Smooth muscle cell (in vitro differentiated cells): ENCODE measurements around the gene EEIG1. TPM values are rescaled to one million over a fixed set of nuclear protein-coding genes. Genes with fewer than 3 reads are reported as not detected.

Experiments
- DNase-seq: peaks from one replicate; lab custom pipeline; 2025; ENCODE audit not compliant: unreplicated experiment; lab: John Stamatoyannopoulos, UW
- H2AFZ ChIP-seq: fragments of 200-600 bp; sonication (generic); 2 replicates; pipeline ENCODE4 v1.6.0; 2016; ENCODE audit warnings: antibody characterized with exemption, low read depth, mild to moderate bottlenecking
- H3F3A ChIP-seq: fragments of 200-600 bp; sonication (generic); 2 replicates; pipeline ENCODE4 v1.6.0; 2017; ENCODE audit warnings: antibody characterized with exemption, low read depth
- H3K27ac ChIP-seq: fragments of 200-600 bp; sonication (generic); 2 replicates; pipeline ENCODE4 v1.5.1; 2016; ENCODE audit warnings: low read depth, mild to moderate bottlenecking
- H3K27me3 ChIP-seq: fragments of 200-600 bp; sonication (generic); 2 replicates; pipeline ENCODE4 v1.6.1; 2016; ENCODE audit warnings: low read depth, mild to moderate bottlenecking
- H3K36me3 ChIP-seq: fragments of 200-600 bp; sonication (generic); 2 replicates; pipeline ENCODE4 v1.5.1; 2016; ENCODE audit warnings: low read depth
- H3K4me1 ChIP-seq: fragments of 200-600 bp; sonication (generic); 2 replicates; pipeline ENCODE4 v1.5.1; 2016; ENCODE audit warnings: low read depth
- H3K4me2 ChIP-seq: fragments of 200-600 bp; sonication (generic); 2 replicates; pipeline ENCODE4 v1.6.0; 2016; ENCODE audit warnings: mild to moderate bottlenecking
- H3K4me3 ChIP-seq: fragments of 200-600 bp; sonication (generic); 2 replicates; pipeline ENCODE4 v1.5.1; 2016; ENCODE audit warnings: mild to moderate bottlenecking
- H3K79me2 ChIP-seq: fragments of 200-600 bp; sonication (generic); 2 replicates; pipeline ENCODE4 v1.6.0; 2016; ENCODE audit warnings: low read depth, mild to moderate bottlenecking
- H3K9ac ChIP-seq: fragments of 200-600 bp; sonication (generic); 2 replicates; pipeline ENCODE4 v1.6.0; 2016; ENCODE audit warnings: low read depth
- H3K9me3 ChIP-seq: fragments of 200-600 bp; sonication (generic); replicated peaks from 2 replicates; pipeline ENCODE4 v1.5.1; 2016; ENCODE audit warnings: low read depth
- H4K20me1 ChIP-seq: fragments of 200-600 bp; sonication (generic); 2 replicates; pipeline ENCODE4 v1.6.0; 2016; ENCODE audit warnings: low read depth
- CTCF ChIP-seq: fragments of 200-600 bp; sonication (generic); IDR thresholded peaks from 2 replicates; pipeline ENCODE4 v1.5.1; 2017; ENCODE audit warnings: borderline replicate concordance, mild to moderate bottlenecking, antibody characterized with exemption; ENCODE audit not compliant: insufficient read depth, poor library complexity, severe bottlenecking
- WGBS: methylation state at CpG from one replicate; pipeline ENCODE4 v1.1.7; 2016; ENCODE audit warnings: low lambda C conversion rate; 5-methylcytosine and 5-hydroxymethylcytosine counted together
- polyA plus RNA-seq: library from polyadenylated mRNA; unstranded; fragments of >200 nt; fragmentation: Nextera tagmentation; extraction: Ambion mirVana; gene quantifications from 2 replicates; pipeline ENCODE4 v1.2.1, GENCODE V29; 2016
- total RNA-seq: library from RNA; depleted of rRNA; stranded (reverse); fragments of >200 nt; gene quantifications from 2 replicates; pipeline ENCODE4 v1.2.3, GENCODE V29; 2014

The EEIG1 gene
- total and polyA plus RNA-seq, 2 experiments from 2014 or later, result 9.2 to 18.1 TPM

DNA sequence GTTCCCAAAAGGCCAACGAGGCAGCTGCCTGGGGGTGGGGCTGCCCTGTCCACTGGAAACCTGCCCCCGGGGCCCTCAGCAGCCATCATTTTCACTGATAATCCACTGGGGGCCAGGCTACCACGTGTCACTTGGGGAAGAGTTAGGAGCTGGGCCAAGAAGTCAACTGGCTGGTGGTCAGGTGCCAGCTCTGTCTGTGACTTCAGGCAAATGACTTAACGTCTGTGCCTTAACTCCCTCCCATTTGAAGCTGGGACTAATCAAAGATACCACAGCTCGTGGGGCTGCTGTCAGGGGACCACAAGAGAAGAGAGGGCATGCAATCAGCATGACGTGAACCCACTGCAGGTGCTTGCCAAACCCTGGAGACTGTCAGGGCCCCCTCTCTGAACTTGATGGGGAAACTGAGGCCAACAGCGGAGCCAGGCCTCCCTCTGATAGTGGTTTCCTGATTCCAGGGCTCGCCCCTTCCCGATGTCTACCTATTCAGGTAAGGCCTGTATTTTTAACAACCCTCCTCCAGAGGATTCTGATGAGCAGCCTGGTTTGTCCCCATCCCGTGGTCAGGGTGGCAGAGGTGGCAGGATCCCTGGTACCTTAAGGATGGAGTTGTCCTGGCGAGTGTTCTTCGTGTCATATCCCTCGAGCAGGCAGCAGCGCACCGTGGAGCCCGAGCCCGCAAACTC is 30.8 kb downstream of the EEIG1 start:
- Histone ChIP-seq H3K9ac (no peak overlapping the region), H3K27me3 (no peaks in the 10 kb centered on the region)

GRCh38 chr9:127947841-127948710 is 32.7 kb downstream of the EEIG1 start:
- Histone ChIP-seq H3K4me3 (no peak overlapping the region), H3K4me2 (no peak overlapping the region), H3F3A (peaks cover 4% of the 10 kb centered on the region), H3K36me3 (no peaks in the 10 kb centered on the region), H2AFZ (no peak overlapping the region), H3K79me2 (peaks cover 14% of the 10 kb centered on the region), H3K9me3 (no peaks in the 10 kb centered on the region), H4K20me1 (peaks cover 33% of the 10 kb centered on the region), H3K4me1 (no peaks in the 10 kb centered on the region), H3K27me3 (no peaks in the 10 kb centered on the region), H3K9ac (no peak overlapping the region), H3K27ac (no peak overlapping the region)
- no peak for DNase-seq
- no peak for TF ChIP-seq CTCF
- 90% methylated on average over 17 of the region's 17 CpGs for WGBS

More for the DNA sequence above, 30.8 kb downstream of the EEIG1 start:
- Histone ChIP-seq H3K36me3 (no peaks in the 10 kb centered on the region), H3K4me2 (no peak overlapping the region), H3K79me2 (peaks cover 31% of the 10 kb centered on the region), H4K20me1 (peaks cover 47% of the 10 kb centered on the region), H3K27ac (no peak overlapping the region), H3K9me3 (no peaks in the 10 kb centered on the region), H3K4me3 (no peak overlapping the region), H2AFZ (no peak overlapping the region), H3K4me1 (no peaks in the 10 kb centered on the region), H3F3A (no peaks in the 10 kb centered on the region)
- no peak for TF ChIP-seq CTCF
- no peak for DNase-seq
- 91% methylated on average over 17 of the region's 17 CpGs for WGBS

GRCh38 chr9:127946728-127947127 is 34.1 kb downstream of the EEIG1 start:
- DNase-seq, result no peak
- TF ChIP-seq CTCF, result no peak
- H3K27me3 ChIP-seq, result no peaks in the 10 kb centered on the region
- no peaks in the 10 kb centered on the region for H3K9me3 ChIP-seq
- H3K36me3 ChIP-seq, result no peaks in the 10 kb centered on the region
- no peak overlapping the region for H3K9ac ChIP-seq
- H3K4me2 ChIP-seq, result no peak overlapping the region
- 83% methylated on average over 3 of the region's 3 CpGs for WGBS
- no peak overlapping the region for H2AFZ ChIP-seq
- peaks cover 22% of the 10 kb centered on the region for H4K20me1 ChIP-seq
- H3F3A ChIP-seq, result peaks cover 4% of the 10 kb centered on the region
- peaks cover 5% of the 10 kb centered on the region for H3K79me2 ChIP-seq
- no peak overlapping the region for H3K27ac ChIP-seq
- H3K4me3 ChIP-seq, result no peak overlapping the region
- no peaks in the 10 kb centered on the region for H3K4me1 ChIP-seq
